Activated CD8-positive, alpha-beta memory T cell treated with anti-CD3 and anti-CD28 coated beads for 24 hours (primary cell): ENCODE measurements around the gene FDX2.
"Not testable (repeated sequence)": the region's sequence is repeated elsewhere in the genome, so short reads cannot be mapped to it uniquely, and the experiment has no call there.

Experiments used
- DNase-seq: peaks from one replicate; pipeline ENCODE4 v3.0.0-alpha.2; 2020

The FDX2 gene

DNA sequence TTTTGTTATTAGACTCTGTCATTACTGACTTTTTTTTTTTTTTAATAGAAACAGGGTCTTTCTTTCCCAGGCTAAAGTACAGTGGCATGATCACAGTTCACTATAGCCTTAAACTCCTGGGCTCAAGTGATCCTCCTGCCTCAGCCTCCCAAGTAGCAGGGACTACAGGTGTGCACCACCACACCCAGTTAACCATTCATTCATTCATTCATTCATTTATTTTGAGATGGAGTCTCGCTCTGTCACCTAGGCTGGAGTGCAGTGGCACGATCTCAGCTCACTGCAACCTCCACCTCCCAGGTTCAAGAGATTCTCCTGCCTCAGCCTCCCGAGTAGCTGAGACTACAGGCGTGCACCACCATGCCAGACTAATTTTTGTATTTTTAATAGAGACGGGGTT is 33.8 kb downstream of the FDX2 start:
- DNase-seq: not testable (repeated sequence)

- DNase-seq: no peak
Measured at GRCh38 chr19:10279737-10280442, 35.9 kb downstream of the FDX2 start.

- no peak for DNase-seq
Measured at GRCh38 chr19:10278935-10279334, 36.9 kb downstream of the FDX2 start.

GRCh38 chr19:10277795-10278589 is 37.8 kb downstream of the FDX2 start:
- no peak for DNase-seq

DNA sequence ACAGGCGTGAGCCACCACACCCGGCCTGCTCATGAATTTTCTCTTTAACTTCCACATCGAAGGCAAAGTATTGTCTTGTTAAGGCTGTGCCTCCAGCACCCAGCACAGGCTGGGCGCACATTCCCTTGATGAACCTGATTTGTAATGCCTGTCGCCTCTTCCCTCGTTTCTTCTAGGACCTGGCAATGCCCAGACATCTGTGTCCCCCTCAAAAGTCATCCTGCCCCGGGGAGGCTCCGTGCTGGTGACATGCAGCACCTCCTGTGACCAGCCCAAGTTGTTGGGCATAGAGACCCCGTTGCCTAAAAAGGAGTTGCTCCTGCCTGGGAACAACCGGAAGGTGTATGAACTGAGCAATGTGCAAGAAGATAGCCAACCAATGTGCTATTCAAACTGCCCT is 41.2 kb downstream of the FDX2 start:
- DNase-seq: no peak

DNA sequence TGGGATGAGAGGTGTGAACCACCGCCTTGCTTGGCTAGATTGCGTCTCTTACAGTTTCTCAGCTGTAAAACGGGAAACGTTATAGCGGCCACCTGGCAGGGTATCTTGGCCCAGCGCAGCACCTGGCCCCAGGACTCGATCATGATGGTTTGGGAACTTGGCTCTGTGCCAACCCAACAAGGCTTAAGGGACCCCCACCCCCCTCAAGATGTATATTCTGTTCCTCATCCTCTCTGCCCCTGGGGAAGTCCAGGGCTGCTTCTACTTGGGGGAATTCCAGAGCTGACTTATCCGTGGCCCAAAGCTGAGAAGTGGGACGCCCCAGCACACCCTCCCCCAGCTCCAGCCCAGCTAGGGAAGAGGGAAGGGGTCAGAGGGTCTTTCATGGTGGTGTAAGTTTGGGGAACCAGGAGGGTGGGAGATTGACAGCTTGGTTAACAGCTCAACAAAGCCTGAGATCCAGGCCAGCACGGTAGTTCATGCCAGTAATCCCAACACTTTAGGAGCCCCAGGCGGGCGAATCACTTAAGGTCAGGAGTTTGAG is 44.2 kb downstream of the FDX2 start:
- DNase-seq: peak; percentile 77

- DNase-seq: peak; percentile 89
Measured at GRCh38 chr19:10270616-10271394, 45.0 kb downstream of the FDX2 start, which contains the start of gene ICAM1. ICAM1 (plus strand) TSS chr19:10271120; CDS start chr19:10271160, 40 bp downstream.

GRCh38 chr19:10270180-10270615 is 45.6 kb downstream of the FDX2 start:
- peak; percentile 87 for DNase-seq

DNA sequence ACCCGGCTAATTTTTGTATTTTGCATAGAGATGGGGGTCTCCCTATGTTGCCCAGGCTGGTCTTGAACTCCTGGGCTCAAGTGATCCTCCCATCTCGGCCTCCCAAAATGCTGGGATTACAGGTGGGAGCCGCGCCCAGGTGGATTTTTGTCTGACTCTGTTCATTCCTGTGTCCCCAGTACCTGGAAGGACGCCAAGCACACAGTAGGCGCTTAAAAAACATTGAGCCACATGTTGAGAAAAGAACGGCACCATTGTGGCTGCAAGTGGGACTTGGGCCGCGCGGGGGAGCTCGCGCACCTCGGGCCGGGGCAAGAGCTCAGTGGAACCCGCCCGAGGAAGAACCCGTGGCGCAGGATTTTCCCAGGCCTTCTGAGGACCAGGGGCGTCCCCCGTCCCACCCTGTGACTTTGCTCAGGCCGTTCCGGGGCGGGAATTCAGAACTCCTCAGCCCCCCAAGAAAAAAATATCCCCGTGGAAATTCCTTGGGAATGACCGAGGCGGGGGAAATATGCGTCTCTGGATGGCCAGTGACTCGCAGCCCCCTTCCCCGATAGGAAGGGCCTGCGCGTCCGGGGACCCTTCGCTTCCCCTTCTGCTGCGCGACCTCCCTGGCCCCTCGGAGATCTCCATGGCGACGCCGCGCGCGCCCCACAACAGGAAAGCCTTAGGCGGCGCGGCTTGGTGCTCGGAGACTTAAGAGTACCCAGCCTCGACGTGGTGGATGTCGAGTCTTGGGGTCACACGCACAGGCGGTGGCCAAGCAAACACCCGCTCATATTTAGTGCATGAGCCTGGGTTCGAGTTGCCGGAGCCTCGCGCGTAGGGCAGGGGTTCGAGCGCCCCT is 46.3 kb downstream of the FDX2 start:
- DNase-seq: peak; percentile 97

- DNase-seq: no peak
Measured at GRCh38 chr19:10268071-10268470, 47.7 kb downstream of the FDX2 start.

GRCh38 chr19:10266706-10267105 is 49.1 kb downstream of the FDX2 start:
- no peak for DNase-seq

GRCh38 chr19:10262771-10263170 is 53.0 kb downstream of the FDX2 start:
- no peak for DNase-seq

DNA sequence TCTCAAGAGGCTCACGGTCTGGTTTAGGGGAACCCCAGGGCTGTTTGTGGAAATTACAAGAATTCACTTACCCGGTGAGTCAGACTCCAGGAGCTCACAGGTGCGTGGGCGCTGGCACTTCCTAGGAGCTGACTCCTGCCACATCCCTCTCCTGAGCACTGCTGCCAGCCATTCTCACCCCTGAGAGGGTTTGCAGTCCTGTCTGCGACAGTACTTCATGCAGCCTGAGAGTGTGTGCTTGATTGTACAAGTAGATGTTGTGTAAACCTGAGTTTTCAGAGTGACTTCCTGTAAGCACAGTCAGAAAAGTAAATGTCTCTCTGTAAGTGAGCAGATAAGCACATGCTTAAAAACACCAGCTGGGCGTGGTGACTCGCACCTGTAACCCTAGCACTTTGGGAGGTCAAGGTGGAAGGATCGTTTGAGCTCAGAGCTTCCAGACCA is 55.7 kb downstream of the FDX2 start:
- DNase-seq: peak; percentile 79
